Measurements from ENCODE around the gene INO80.

Gene INO80

GRCh38 chr15:41073028-41073427 lies 43.1 kb downstream of the INO80 start:
- no peak overlapping the region for H3K4me3 ChIP-seq (replicated peaks; ENCODE audit: low read depth, low read length)
- TF ChIP-seq, protein P1, sequence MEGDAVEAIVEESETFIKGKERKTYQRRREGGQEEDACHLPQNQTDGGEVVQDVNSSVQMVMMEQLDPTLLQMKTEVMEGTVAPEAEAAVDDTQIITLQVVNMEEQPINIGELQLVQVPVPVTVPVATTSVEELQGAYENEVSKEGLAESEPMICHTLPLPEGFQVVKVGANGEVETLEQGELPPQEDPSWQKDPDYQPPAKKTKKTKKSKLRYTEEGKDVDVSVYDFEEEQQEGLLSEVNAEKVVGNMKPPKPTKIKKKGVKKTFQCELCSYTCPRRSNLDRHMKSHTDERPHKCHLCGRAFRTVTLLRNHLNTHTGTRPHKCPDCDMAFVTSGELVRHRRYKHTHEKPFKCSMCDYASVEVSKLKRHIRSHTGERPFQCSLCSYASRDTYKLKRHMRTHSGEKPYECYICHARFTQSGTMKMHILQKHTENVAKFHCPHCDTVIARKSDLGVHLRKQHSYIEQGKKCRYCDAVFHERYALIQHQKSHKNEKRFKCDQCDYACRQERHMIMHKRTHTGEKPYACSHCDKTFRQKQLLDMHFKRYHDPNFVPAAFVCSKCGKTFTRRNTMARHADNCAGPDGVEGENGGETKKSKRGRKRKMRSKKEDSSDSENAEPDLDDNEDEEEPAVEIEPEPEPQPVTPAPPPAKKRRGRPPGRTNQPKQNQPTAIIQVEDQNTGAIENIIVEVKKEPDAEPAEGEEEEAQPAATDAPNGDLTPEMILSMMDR (IDR thresholded peaks at IDR 0.05; ENCODE audit: low read depth, low read length, missing control alignments): no peak
- no peak for DNase-seq (ENCODE audit: extremely low read depth, low read depth)

- TF ChIP-seq, protein P1 (IDR thresholded peaks at IDR 0.05; ENCODE audit: low read depth, low read length, missing control alignments): no peak
- H3K4me3 ChIP-seq (replicated peaks; ENCODE audit: low read depth, low read length): no peak overlapping the region
- no peak for DNase-seq (ENCODE audit: extremely low read depth, low read depth)
Measured at GRCh38 chr15:41072013-41072412, 44.1 kb downstream of the INO80 start.

DNA sequence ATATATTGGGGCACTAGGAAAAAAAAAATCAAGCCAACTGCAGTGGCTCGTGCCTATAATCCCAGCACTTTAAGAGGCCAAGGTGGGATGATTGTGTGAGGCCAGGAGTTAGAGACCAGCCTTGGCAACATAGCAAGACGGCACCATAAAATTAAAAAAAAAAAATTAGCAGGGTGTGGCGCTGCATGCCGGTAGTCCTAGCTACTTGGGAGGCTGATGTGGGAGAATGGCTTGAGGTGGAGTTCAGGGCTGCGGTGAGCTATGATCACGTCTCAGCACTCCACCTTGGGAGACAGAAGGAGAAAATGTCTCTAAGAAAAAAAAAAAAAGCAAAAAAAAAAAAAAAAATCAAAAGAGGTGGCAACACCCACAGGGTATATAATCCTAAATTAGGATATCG lies 49.6 kb downstream of the INO80 start:
- DNase-seq (ENCODE audit: extremely low read depth, low read depth): no peak
- no peak overlapping the region for H3K4me3 ChIP-seq (replicated peaks; ENCODE audit: low read depth, low read length)
- TF ChIP-seq, protein P1 (IDR thresholded peaks at IDR 0.05; ENCODE audit: low read depth, low read length, missing control alignments): no peak

- no peak overlapping the region for H3K4me3 ChIP-seq (replicated peaks; ENCODE audit: low read depth, low read length)
- TF ChIP-seq, protein P1 (IDR thresholded peaks at IDR 0.05; ENCODE audit: low read depth, low read length, missing control alignments): no peak
- no peak for DNase-seq (ENCODE audit: extremely low read depth, low read depth)
Measured at GRCh38 chr15:41061667-41062066, 54.4 kb downstream of the INO80 start.

GRCh38 chr15:41060505-41060904 lies 55.6 kb downstream of the INO80 start:
- TF ChIP-seq, protein P1 (IDR thresholded peaks at IDR 0.05; ENCODE audit: low read depth, low read length, missing control alignments): no peak
- no peak overlapping the region for H3K4me3 ChIP-seq (replicated peaks; ENCODE audit: low read depth, low read length)
- no peak for DNase-seq (ENCODE audit: extremely low read depth, low read depth)

DNA sequence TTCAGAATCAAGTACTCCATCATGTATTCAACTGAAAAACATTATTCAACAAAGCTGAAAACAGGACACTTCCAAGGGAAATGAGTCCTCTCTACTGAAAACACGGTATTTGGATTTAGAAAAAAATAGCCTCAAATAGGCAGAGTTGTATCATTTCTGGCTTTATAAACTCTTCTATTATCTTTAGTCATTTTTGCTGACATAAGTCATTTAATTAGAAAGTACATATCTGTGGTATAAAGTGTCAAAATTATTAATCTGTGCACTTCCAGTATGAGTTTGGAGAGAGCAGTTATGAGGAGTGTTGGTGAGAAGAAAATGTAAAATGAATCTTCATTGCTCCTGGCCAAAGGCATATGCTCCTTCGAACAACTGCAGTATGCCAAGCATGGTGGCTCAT lies 59.3 kb downstream of the INO80 start:
- TF ChIP-seq, protein P1 (IDR thresholded peaks at IDR 0.05; ENCODE audit: low read depth, low read length, missing control alignments): no peak
- H3K4me3 ChIP-seq (replicated peaks; ENCODE audit: low read depth, low read length): no peak overlapping the region
- no peak for DNase-seq (ENCODE audit: extremely low read depth, low read depth)

DNA sequence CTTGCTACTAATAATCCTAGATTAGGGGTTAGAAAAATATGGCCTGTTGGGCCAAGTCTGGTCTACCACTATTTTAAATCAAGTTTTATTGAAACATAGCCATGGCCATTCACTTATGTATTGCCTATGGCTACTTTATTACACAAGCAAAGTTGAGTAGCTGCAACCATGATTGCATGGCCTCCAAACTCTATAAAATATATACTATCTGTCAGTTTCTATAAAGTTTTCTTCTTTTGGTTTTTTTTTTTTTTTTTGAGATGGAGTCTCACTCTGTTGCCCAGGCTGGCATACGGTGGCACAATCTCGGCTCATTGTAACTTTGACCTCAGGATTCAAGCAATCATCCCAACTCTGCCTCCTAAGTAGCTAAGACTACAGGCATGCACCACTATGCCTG lies 60.4 kb downstream of the INO80 start:
- TF ChIP-seq, protein P1 (IDR thresholded peaks at IDR 0.05; ENCODE audit: low read depth, low read length, missing control alignments): no peak
- H3K4me3 ChIP-seq (replicated peaks; ENCODE audit: low read depth, low read length): no peak overlapping the region
- no peak for DNase-seq (ENCODE audit: extremely low read depth, low read depth)

Data from HFF-Myc (cell line).